Stomach (tissue), 4 donors: ENCODE results near the gene IL12RB2.

Source experiments
- CTCF ChIP-seq, 7 experiments: fragments of 450-650 bp in 4 of 7; fragments of 200-600 bp in 3 of 7; sonication (generic) in 3 of 7; IDR thresholded peaks; one replicate each; pipeline ENCODE4 v1.5.1; 2016 to 2019; ENCODE audit warnings: antibody characterized with exemption in 7 of 7, control low read depth in 2 of 7, mild to moderate bottlenecking in 1 of 7
- EP300 ChIP-seq: sonication (generic); formaldehyde crosslinking; IDR thresholded peaks from one replicate; pipeline ENCODE4 v1.6.1; 2017; ENCODE audit warnings: antibody characterized with exemption
- POLR2A ChIP-seq, 4 donors: fragments of 450-650 bp; IDR thresholded peaks; one replicate each; pipeline ENCODE4 v1.6.1; 2016; ENCODE audit warnings: antibody characterized with exemption in 4 of 4, control low read depth in 2 of 4, mild to moderate bottlenecking in 1 of 4, moderate library complexity in 1 of 4

DNA sequence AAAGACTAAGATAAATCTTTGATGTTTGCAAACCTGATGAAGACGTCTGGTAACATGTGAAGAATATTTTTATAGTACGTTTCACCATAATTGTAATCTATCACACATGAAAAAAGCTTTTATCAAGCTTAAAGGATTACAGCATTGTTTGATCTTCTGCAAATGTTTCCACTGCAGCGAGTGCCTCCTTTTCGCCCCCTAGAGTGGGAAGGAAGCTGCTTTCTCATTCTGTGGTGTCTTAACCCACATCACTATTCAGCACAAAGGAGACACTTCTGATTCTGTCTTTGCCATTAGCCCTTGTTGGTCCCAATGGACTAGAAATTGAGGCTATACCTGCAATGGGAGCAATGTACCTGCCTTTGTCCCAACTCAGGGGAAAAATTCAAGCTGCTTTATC lies 46.0 kb upstream of the IL12RB2 start:
- TF ChIP-seq CTCF (IDR thresholded peaks at IDR 0.05) (no peak), POLR2A (IDR thresholded peaks at IDR 0.05) (no peak), EP300 (no peak)
